Astrocyte (in vitro differentiated cells and primary cell): ENCODE data around the gene GFM1.

Experiments used
- CTCF ChIP-seq: IDR thresholded peaks from 2 replicates; pipeline ENCODE4 v1.5.1; 2011; ENCODE audit warnings: low read depth, mild to moderate bottlenecking, inconsistent platforms, low read length, moderate library complexity; ENCODE audit not compliant: insufficient read depth
- EZH2 ChIP-seq: IDR thresholded peaks from 2 replicates; pipeline ENCODE4 v1.6.1; 2012; ENCODE audit warnings: mild to moderate bottlenecking, low read length, inconsistent platforms; ENCODE audit not compliant: insufficient read depth

- TF ChIP-seq CTCF (no peak), EZH2 (no peak)
Observed at GRCh38 chr3:158663246-158663645, 18.9 kb downstream of the GFM1 start.
